Measurements from ENCODE around the gene KCNJ14.
A peak's percentile ranks its signal among the peaks of the same experiment; 100 is the strongest.

KCNJ14 gene

GRCh38 chr19:48455171-48455907 is at the start of gene KCNJ14:
Gene KCNJ14, plus strand, starts transcription at chr19:48455574. Its CDS starts 6,151 bp downstream, at chr19:48461725.
- no peak for DNase-seq (ENCODE audit: low spot score)

GRCh38 chr19:48405850-48406249 is 49.5 kb upstream of the KCNJ14 start:
- no peak for TF ChIP-seq CTCF (IDR thresholded peaks at IDR 0.05; ENCODE audit: extremely low read depth, insufficient read depth, missing control alignments)
- DNase-seq (ENCODE audit: low spot score): peak; percentile 49
- in situ Hi-C loops (cut with MboI; ENCODE audit: low pct_unique_long_range_greater_than_20kb, low sequenced_read_pairs, unreplicated experiment): no loop called here

More at GRCh38 chr19:48455171-48455907, at the start of gene KCNJ14:
- TF ChIP-seq CTCF (IDR thresholded peaks at IDR 0.05; ENCODE audit: extremely low read depth, insufficient read depth, missing control alignments): no peak
- in situ Hi-C loops (cut with MboI; ENCODE audit: low pct_unique_long_range_greater_than_20kb, low sequenced_read_pairs, unreplicated experiment): no loop called here

- in situ Hi-C loops (cut with MboI; ENCODE audit: low pct_unique_long_range_greater_than_20kb, low sequenced_read_pairs, unreplicated experiment): no loop called here
- DNase-seq (ENCODE audit: low spot score): no peak
- TF ChIP-seq CTCF (IDR thresholded peaks at IDR 0.05; ENCODE audit: extremely low read depth, insufficient read depth, missing control alignments): no peak
Measured at GRCh38 chr19:48413879-48414587, 41.3 kb upstream of the KCNJ14 start.

GRCh38 chr19:48415395-48415794 is 40.0 kb upstream of the KCNJ14 start:
- peak; percentile 80 for DNase-seq (ENCODE audit: low spot score)
- in situ Hi-C loops (cut with MboI; ENCODE audit: low pct_unique_long_range_greater_than_20kb, low sequenced_read_pairs, unreplicated experiment): no loop called here
- no peak for TF ChIP-seq CTCF (IDR thresholded peaks at IDR 0.05; ENCODE audit: extremely low read depth, insufficient read depth, missing control alignments)

GRCh38 chr19:48415806-48416221 is 39.6 kb upstream of the KCNJ14 start:
- in situ Hi-C loops (cut with MboI; ENCODE audit: low pct_unique_long_range_greater_than_20kb, low sequenced_read_pairs, unreplicated experiment): no loop called here
- no peak for DNase-seq (ENCODE audit: low spot score)
- no peak for TF ChIP-seq CTCF (IDR thresholded peaks at IDR 0.05; ENCODE audit: extremely low read depth, insufficient read depth, missing control alignments)

- no peak for DNase-seq (ENCODE audit: low spot score)
- in situ Hi-C loops (cut with MboI; ENCODE audit: low pct_unique_long_range_greater_than_20kb, low sequenced_read_pairs, unreplicated experiment): no loop called here
- no peak for TF ChIP-seq CTCF (IDR thresholded peaks at IDR 0.05; ENCODE audit: extremely low read depth, insufficient read depth, missing control alignments)
Measured at GRCh38 chr19:48417421-48417820, 38.0 kb upstream of the KCNJ14 start.
